IgD-negative memory B cell (primary cell): ENCODE measurements around the gene C16orf87. TPM values are rescaled to one million over a fixed set of nuclear protein-coding genes. Genes with fewer than 3 reads are reported as not detected.

Source experiments
- polyA plus RNA-seq: library from polyadenylated mRNA; unstranded; fragments of 300-500 nt; fragmentation: Illumina TruSeq; gene quantifications from one replicate; pipeline ENCODE4 v1.2.3, GENCODE V29; 2021

Gene C16orf87
- polyA plus RNA-seq, 1 donor from 2014 or later: 14.5 TPM

Other genes starting within 250 kb of the C16orf87 start
- gene SHCBP1, start 209.8 kb downstream of the C16orf87 start, polyA plus RNA-seq: 1.6 TPM
- 81.9 TPM for gene VPS35, start 142.0 kb downstream of the C16orf87 start, polyA plus RNA-seq
- gene ORC6, start 141.5 kb downstream of the C16orf87 start, polyA plus RNA-seq: 0.40 TPM
- gene MYLK3, start 82.8 kb downstream of the C16orf87 start, polyA plus RNA-seq: not detected
- 5.0 TPM for gene GPT2, start 53.2 kb upstream of the C16orf87 start, polyA plus RNA-seq
- gene DNAJA2, start 142.5 kb upstream of the C16orf87 start, polyA plus RNA-seq: 76.2 TPM